Measurements from ENCODE around the gene CCL26. TPM values are rescaled to one million over a fixed set of nuclear protein-coding genes. Genes with fewer than 3 reads are reported as not detected.

The CCL26 gene
- total and polyA plus RNA-seq, 9 of the 15 experiments (the other 6 are each of a cell fraction or from before 2014, with no cell fraction given), result 2.3 to 26.8 (median 8.4) TPM

DNA sequence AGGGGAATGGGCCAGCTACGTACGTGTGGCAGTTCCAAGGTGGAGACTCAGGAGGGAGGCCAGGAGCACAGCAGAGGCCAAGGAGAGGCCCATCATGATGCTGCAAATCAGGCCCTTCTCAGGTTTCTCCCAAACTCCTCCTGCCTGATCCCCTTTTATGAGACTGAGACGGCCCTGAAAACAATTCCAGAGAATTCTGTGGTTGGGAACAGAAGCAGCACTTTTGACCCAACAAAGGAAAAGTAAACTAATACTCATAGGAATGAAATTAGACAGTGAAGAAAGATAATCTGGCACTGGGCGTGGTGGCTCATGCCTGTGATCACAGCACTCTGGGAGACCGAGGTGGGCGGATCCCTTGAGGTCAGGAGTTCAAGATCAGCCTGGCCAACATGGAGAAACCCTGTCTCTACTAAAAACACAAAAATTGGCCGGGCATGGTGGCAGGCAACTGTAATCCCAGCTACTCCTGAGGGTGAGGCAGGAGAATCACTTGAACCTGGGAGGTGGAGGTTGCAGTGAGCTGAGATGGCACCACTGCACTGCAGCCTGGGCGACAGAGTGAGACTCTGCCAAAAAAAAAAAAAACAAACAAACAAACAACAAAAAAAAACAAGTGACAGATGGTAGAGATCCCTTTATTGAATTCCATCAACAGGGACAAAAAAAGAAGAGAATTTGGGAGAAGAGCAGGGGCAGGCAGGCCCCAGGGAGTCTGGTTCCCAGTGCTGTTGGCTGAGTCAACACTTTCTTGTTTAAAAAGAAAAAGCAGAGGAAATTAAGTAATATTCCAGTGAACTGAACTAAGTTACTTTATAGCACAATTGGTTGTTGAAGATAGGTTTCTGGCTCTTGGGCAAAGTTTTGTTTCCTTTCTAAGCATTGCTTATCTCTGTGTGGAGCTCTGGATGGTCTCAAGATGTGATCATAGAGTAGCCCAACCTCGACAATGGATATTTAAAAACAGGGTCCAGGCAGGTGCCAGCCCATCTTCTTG, at the start of gene CCL26 (continued):
- TF ChIP-seq, protein P1, sequence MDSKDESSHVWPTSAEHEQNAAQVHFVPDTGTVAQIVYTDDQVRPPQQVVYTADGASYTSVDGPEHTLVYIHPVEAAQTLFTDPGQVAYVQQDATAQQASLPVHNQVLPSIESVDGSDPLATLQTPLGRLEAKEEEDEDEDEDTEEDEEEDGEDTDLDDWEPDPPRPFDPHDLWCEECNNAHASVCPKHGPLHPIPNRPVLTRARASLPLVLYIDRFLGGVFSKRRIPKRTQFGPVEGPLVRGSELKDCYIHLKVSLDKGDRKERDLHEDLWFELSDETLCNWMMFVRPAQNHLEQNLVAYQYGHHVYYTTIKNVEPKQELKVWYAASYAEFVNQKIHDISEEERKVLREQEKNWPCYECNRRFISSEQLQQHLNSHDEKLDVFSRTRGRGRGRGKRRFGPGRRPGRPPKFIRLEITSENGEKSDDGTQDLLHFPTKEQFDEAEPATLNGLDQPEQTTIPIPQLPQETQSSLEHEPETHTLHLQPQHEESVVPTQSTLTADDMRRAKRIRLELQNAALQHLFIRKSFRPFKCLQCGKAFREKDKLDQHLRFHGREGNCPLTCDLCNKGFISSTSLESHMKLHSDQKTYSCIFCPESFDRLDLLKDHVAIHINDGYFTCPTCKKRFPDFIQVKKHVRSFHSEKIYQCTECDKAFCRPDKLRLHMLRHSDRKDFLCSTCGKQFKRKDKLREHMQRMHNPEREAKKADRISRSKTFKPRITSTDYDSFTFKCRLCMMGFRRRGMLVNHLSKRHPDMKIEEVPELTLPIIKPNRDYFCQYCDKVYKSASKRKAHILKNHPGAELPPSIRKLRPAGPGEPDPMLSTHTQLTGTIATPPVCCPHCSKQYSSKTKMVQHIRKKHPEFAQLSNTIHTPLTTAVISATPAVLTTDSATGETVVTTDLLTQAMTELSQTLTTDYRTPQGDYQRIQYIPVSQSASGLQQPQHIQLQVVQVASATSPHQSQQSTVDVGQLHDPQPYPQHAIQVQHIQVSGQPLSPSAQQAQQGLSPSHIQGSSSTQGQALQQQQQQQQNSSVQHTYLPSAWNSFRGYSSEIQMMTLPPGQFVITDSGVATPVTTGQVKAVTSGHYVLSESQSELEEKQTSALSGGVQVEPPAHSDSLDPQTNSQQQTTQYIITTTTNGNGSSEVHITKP (IDR thresholded peaks at IDR 0.05; ENCODE audit: partially characterized antibody), result no peak
- TF ChIP-seq ZNF140 (CRISPR knock-in tag; IDR thresholded peaks at IDR 0.05) (no peak), DMBX1 (CRISPR knock-in tag; IDR thresholded peaks at IDR 0.05; ENCODE audit: borderline replicate concordance) (no peak), KHSRP (IDR thresholded peaks at IDR 0.05) (0 out of 2 replicates have a peak, but pooled peaks have one; percentile 21), HCFC1 (IDR thresholded peaks at IDR 0.05; ENCODE audit: low read depth, low read length) (no peak), RBM15 (IDR thresholded peaks at IDR 0.05; ENCODE audit: insufficient read depth, low read length) (no peak), STAT5B (CRISPR knock-in tag; IDR thresholded peaks at IDR 0.05) (no peak), EGR1 (conservative IDR thresholded peaks at IDR 0.05) (peak; percentile 53), HDAC2 (IDR thresholded peaks at IDR 0.05) (peak; percentile 86; the same call in 1 of the 2 replicates)
- TF ChIP-seq, protein P2, sequence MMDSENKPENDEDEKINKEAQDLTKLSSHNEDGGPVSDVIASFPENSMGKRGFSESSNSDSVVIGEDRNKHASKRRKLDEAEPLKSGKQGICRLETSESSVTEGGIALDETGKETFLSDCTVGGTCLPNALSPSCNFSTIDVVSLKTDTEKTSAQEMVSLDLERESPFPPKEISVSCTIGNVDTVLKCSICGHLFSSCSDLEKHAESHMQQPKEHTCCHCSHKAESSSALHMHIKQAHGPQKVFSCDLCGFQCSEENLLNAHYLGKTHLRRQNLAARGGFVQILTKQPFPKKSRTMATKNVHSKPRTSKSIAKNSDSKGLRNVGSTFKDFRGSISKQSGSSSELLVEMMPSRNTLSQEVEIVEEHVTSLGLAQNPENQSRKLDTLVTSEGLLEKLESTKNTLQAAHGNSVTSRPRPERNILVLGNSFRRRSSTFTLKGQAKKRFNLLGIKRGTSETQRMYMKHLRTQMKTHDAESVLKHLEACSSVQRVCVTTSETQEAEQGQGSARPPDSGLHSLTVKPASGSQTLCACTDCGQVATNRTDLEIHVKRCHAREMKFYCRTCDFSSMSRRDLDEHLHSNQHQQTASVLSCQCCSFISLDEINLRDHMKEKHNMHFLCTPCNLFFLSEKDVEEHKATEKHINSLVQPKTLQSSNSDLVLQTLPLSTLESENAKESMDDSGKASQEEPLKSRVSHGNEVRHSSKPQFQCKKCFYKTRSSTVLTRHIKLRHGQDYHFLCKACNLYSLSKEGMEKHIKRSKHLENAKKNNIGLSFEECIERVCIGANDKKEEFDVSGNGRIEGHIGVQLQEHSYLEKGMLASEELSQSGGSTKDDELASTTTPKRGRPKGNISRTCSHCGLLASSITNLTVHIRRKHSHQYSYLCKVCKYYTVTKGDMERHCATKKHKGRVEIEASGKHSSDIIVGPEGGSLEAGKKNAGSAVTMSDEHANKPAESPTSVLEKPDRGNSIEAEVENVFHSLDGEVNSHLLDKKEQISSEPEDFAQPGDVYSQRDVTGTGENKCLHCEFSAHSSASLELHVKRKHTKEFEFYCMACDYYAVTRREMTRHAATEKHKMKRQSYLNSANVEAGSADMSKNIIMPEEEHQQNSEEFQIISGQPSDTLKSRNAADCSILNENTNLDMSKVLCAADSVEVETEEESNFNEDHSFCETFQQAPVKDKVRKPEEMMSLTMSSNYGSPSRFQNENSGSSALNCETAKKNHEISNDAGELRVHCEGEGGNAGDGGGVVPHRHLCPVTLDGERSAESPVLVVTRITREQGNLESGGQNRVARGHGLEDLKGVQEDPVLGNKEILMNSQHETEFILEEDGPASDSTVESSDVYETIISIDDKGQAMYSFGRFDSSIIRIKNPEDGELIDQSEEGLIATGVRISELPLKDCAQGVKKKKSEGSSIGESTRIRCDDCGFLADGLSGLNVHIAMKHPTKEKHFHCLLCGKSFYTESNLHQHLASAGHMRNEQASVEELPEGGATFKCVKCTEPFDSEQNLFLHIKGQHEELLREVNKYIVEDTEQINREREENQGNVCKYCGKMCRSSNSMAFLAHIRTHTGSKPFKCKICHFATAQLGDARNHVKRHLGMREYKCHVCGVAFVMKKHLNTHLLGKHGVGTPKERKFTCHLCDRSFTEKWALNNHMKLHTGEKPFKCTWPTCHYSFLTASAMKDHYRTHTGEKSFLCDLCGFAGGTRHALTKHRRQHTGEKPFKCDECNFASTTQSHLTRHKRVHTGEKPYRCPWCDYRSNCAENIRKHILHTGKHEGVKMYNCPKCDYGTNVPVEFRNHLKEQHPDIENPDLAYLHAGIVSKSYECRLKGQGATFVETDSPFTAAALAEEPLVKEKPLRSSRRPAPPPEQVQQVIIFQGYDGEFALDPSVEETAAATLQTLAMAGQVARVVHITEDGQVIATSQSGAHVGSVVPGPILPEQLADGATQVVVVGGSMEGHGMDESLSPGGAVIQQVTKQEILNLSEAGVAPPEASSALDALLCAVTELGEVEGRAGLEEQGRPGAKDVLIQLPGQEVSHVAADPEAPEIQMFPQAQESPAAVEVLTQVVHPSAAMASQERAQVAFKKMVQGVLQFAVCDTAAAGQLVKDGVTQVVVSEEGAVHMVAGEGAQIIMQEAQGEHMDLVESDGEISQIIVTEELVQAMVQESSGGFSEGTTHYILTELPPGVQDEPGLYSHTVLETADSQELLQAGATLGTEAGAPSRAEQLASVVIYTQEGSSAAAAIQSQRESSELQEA (IDR thresholded peaks at IDR 0.05; ENCODE audit: low read depth), result no peak
- TF ChIP-seq, protein P3, sequence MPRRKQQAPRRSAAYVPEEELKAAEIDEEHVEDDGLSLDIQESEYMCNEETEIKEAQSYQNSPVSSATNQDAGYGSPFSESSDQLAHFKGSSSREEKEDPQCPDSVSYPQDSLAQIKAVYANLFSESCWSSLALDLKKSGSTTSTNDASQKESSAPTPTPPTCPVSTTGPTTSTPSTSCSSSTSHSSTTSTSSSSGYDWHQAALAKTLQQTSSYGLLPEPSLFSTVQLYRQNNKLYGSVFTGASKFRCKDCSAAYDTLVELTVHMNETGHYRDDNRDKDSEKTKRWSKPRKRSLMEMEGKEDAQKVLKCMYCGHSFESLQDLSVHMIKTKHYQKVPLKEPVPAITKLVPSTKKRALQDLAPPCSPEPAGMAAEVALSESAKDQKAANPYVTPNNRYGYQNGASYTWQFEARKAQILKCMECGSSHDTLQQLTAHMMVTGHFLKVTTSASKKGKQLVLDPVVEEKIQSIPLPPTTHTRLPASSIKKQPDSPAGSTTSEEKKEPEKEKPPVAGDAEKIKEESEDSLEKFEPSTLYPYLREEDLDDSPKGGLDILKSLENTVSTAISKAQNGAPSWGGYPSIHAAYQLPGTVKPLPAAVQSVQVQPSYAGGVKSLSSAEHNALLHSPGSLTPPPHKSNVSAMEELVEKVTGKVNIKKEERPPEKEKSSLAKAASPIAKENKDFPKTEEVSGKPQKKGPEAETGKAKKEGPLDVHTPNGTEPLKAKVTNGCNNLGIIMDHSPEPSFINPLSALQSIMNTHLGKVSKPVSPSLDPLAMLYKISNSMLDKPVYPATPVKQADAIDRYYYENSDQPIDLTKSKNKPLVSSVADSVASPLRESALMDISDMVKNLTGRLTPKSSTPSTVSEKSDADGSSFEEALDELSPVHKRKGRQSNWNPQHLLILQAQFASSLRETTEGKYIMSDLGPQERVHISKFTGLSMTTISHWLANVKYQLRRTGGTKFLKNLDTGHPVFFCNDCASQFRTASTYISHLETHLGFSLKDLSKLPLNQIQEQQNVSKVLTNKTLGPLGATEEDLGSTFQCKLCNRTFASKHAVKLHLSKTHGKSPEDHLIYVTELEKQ (CRISPR knock-in tag; IDR thresholded peaks at IDR 0.05), result no peak
